ENCODE results near the gene OR5M8. TPM values are rescaled to one million over a fixed set of nuclear protein-coding genes. Genes with fewer than 3 reads are reported as not detected.

Gene OR5M8
- not detected for total RNA-seq

- Histone ChIP-seq H3K27me3 (ENCODE audit: insufficient read depth, low read length) (no peaks in the 10 kb centered on the region), H3K9me3 (ENCODE audit: low read depth, low read length) (peaks cover 9% of the 10 kb centered on the region), H3K4me3 (ENCODE audit: low read length) (no peak within 1 kb of the TSS), H3K4me1 (ENCODE audit: insufficient read depth, low read length) (no peaks in the 10 kb centered on the region)
Measured at GRCh38 chr11:56491270-56491669, at the start of gene OR5M8. OR5M8 (minus strand) TSS chr11:56491370; CDS start chr11:56491370, 0 bp downstream.

- Histone ChIP-seq H3K27me3 (ENCODE audit: insufficient read depth, low read length) (no peaks in the 10 kb centered on the region), H3K4me1 (ENCODE audit: insufficient read depth, low read length) (no peaks in the 10 kb centered on the region), H3K9me3 (ENCODE audit: low read depth, low read length) (no peaks in the 10 kb centered on the region), H3K4me3 (ENCODE audit: low read length) (no peak overlapping the region)
Measured at GRCh38 chr11:56533054-56533740, 42.0 kb upstream of the OR5M8 start.

- Histone ChIP-seq H3K9me3 (ENCODE audit: low read depth, low read length) (no peaks in the 10 kb centered on the region), H3K27me3 (ENCODE audit: insufficient read depth, low read length) (no peaks in the 10 kb centered on the region), H3K4me1 (ENCODE audit: insufficient read depth, low read length) (no peaks in the 10 kb centered on the region), H3K4me3 (ENCODE audit: low read length) (no peak overlapping the region)
Measured at GRCh38 chr11:56531856-56532255, 40.7 kb upstream of the OR5M8 start.

- no peaks in the 10 kb centered on the region for H3K9me3 ChIP-seq (ENCODE audit: low read depth, low read length)
- no peaks in the 10 kb centered on the region for H3K4me1 ChIP-seq (ENCODE audit: insufficient read depth, low read length)
- H3K27me3 ChIP-seq (ENCODE audit: insufficient read depth, low read length): no peaks in the 10 kb centered on the region
- no peak overlapping the region for H3K4me3 ChIP-seq (ENCODE audit: low read length)
Measured at GRCh38 chr11:56522008-56522407, 30.8 kb upstream of the OR5M8 start.

GRCh38 chr11:56513280-56513679 is 22.1 kb upstream of the OR5M8 start:
- no peaks in the 10 kb centered on the region for H3K9me3 ChIP-seq (ENCODE audit: low read depth, low read length)
- no peak overlapping the region for H3K4me3 ChIP-seq (ENCODE audit: low read length)
- H3K27me3 ChIP-seq (ENCODE audit: insufficient read depth, low read length): no peaks in the 10 kb centered on the region
- no peaks in the 10 kb centered on the region for H3K4me1 ChIP-seq (ENCODE audit: insufficient read depth, low read length)

GRCh38 chr11:56509439-56509838 is 18.3 kb upstream of the OR5M8 start:
- H3K4me3 ChIP-seq (ENCODE audit: low read length): no peak overlapping the region

GRCh38 chr11:56497010-56497409 is 5.8 kb upstream of the OR5M8 start:
- H3K4me1 ChIP-seq (ENCODE audit: insufficient read depth, low read length): no peaks in the 10 kb centered on the region
- no peaks in the 10 kb centered on the region for H3K27me3 ChIP-seq (ENCODE audit: insufficient read depth, low read length)
- H3K4me3 ChIP-seq (ENCODE audit: low read length): no peak overlapping the region
- no peaks in the 10 kb centered on the region for H3K9me3 ChIP-seq (ENCODE audit: low read depth, low read length)

More at GRCh38 chr11:56509439-56509838, 18.3 kb upstream of the OR5M8 start:
- H3K9me3 ChIP-seq (ENCODE audit: low read depth, low read length): no peaks in the 10 kb centered on the region
- no peaks in the 10 kb centered on the region for H3K4me1 ChIP-seq (ENCODE audit: insufficient read depth, low read length)
- H3K27me3 ChIP-seq (ENCODE audit: insufficient read depth, low read length): no peaks in the 10 kb centered on the region

GRCh38 chr11:56495117-56495516 is 3.9 kb upstream of the OR5M8 start:
- Histone ChIP-seq H3K4me3 (ENCODE audit: low read length) (no peak overlapping the region), H3K27me3 (ENCODE audit: insufficient read depth, low read length) (no peaks in the 10 kb centered on the region), H3K9me3 (ENCODE audit: low read depth, low read length) (no peaks in the 10 kb centered on the region), H3K4me1 (ENCODE audit: insufficient read depth, low read length) (no peaks in the 10 kb centered on the region)

- Histone ChIP-seq H3K4me3 (ENCODE audit: low read length) (no peak overlapping the region), H3K4me1 (ENCODE audit: insufficient read depth, low read length) (no peaks in the 10 kb centered on the region), H3K27me3 (ENCODE audit: insufficient read depth, low read length) (no peaks in the 10 kb centered on the region), H3K9me3 (ENCODE audit: low read depth, low read length) (peaks cover 9% of the 10 kb centered on the region)
Measured at GRCh38 chr11:56486801-56487200, 4.4 kb downstream of the OR5M8 start.

GRCh38 chr11:56474729-56475235 is 16.4 kb downstream of the OR5M8 start:
- no peaks in the 10 kb centered on the region for H3K27me3 ChIP-seq (ENCODE audit: insufficient read depth, low read length)
- peaks cover 1% of the 10 kb centered on the region for H3K9me3 ChIP-seq (ENCODE audit: low read depth, low read length)
- H3K4me3 ChIP-seq (ENCODE audit: low read length): no peak overlapping the region
- H3K4me1 ChIP-seq (ENCODE audit: insufficient read depth, low read length): no peaks in the 10 kb centered on the region

- Histone ChIP-seq H3K4me1 (ENCODE audit: insufficient read depth, low read length) (no peaks in the 10 kb centered on the region), H3K27me3 (ENCODE audit: insufficient read depth, low read length) (no peaks in the 10 kb centered on the region), H3K4me3 (ENCODE audit: low read length) (no peak within 1 kb of the TSS), H3K9me3 (ENCODE audit: low read depth, low read length) (no peaks in the 10 kb centered on the region)
Measured at GRCh38 chr11:56473252-56473651, 17.9 kb downstream of the OR5M8 start, which contains the start of gene OR5M3. OR5M3 (minus strand) TSS chr11:56473352; CDS start chr11:56470497, 2,855 bp downstream.

GRCh38 chr11:56457076-56457475 is 34.1 kb downstream of the OR5M8 start:
- Histone ChIP-seq H3K4me3 (ENCODE audit: low read length) (no peak overlapping the region), H3K27me3 (ENCODE audit: insufficient read depth, low read length) (no peaks in the 10 kb centered on the region), H3K9me3 (ENCODE audit: low read depth, low read length) (peaks cover 7% of the 10 kb centered on the region), H3K4me1 (ENCODE audit: insufficient read depth, low read length) (no peaks in the 10 kb centered on the region)

GRCh38 chr11:56453521-56453920 is 37.6 kb downstream of the OR5M8 start:
- peaks cover 7% of the 10 kb centered on the region for H3K9me3 ChIP-seq (ENCODE audit: low read depth, low read length)
- no peaks in the 10 kb centered on the region for H3K27me3 ChIP-seq (ENCODE audit: insufficient read depth, low read length)
- no peak overlapping the region for H3K4me3 ChIP-seq (ENCODE audit: low read length)

More at GRCh38 chr11:56453521-56453920, 37.6 kb downstream of the OR5M8 start:
- no peaks in the 10 kb centered on the region for H3K4me1 ChIP-seq (ENCODE audit: insufficient read depth, low read length)
